Measurements from ENCODE around the gene PACS2.

Gene PACS2

DNA sequence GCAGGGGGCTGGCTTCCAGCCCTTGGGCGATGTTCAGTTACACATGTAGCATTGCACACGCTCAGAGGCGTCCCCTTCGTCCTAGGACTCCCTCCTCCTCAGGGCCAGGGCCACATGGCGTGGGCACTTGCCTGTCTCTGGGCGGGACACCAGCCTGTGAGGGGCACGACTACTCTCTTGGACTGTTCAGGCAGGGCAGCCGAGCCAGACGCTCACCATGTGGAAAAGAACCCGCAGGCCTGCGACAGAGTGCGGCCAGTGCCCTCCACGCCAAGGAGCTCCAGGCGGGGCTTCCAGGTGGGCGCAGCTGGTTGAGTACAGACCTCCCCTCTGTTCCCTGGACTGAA is 126.0 kb downstream of the PACS2 start:
- Histone ChIP-seq H3K27me3 (ENCODE audit: insufficient read depth, low read length) (no peaks in the 10 kb centered on the region), H3K9ac (ENCODE audit: low read depth, low read length) (no peak overlapping the region), H3K36me3 (ENCODE audit: insufficient read depth, low read depth, low read length) (peaks cover 38% of the 10 kb centered on the region), H3K4me3 (ENCODE audit: low read length) (no peak overlapping the region), H3K4me1 (ENCODE audit: insufficient read depth, low read length) (no peaks in the 10 kb centered on the region), H3K9me3 (ENCODE audit: insufficient read depth, low read depth, low read length) (no peaks in the 10 kb centered on the region), H3K27ac (ENCODE audit: low read length) (no peak overlapping the region)

- H3K4me1 ChIP-seq (ENCODE audit: insufficient read depth, low read length) = no peaks in the 10 kb centered on the region
- no peak overlapping the region for H3K4me3 ChIP-seq (ENCODE audit: low read length)
- no peaks in the 10 kb centered on the region for H3K27me3 ChIP-seq (ENCODE audit: insufficient read depth, low read length)
- H3K36me3 ChIP-seq (ENCODE audit: insufficient read depth, low read depth, low read length) = peaks cover 38% of the 10 kb centered on the region
- no peak overlapping the region for H3K9ac ChIP-seq (ENCODE audit: low read depth, low read length)
- no peak overlapping the region for H3K27ac ChIP-seq (ENCODE audit: low read length)
- H3K9me3 ChIP-seq (ENCODE audit: insufficient read depth, low read depth, low read length) = no peaks in the 10 kb centered on the region
Measured at GRCh38 chr14:105440992-105441391, 126.4 kb downstream of the PACS2 start.

GRCh38 chr14:105442125-105442524 is 127.6 kb downstream of the PACS2 start:
- Histone ChIP-seq H3K27ac (ENCODE audit: low read length) (no peak overlapping the region), H3K27me3 (ENCODE audit: insufficient read depth, low read length) (no peaks in the 10 kb centered on the region), H3K36me3 (ENCODE audit: insufficient read depth, low read depth, low read length) (peaks cover 35% of the 10 kb centered on the region), H3K9me3 (ENCODE audit: insufficient read depth, low read depth, low read length) (no peaks in the 10 kb centered on the region), H3K9ac (ENCODE audit: low read depth, low read length) (no peak overlapping the region), H3K4me3 (ENCODE audit: low read length) (no peak overlapping the region), H3K4me1 (ENCODE audit: insufficient read depth, low read length) (no peaks in the 10 kb centered on the region)

DNA sequence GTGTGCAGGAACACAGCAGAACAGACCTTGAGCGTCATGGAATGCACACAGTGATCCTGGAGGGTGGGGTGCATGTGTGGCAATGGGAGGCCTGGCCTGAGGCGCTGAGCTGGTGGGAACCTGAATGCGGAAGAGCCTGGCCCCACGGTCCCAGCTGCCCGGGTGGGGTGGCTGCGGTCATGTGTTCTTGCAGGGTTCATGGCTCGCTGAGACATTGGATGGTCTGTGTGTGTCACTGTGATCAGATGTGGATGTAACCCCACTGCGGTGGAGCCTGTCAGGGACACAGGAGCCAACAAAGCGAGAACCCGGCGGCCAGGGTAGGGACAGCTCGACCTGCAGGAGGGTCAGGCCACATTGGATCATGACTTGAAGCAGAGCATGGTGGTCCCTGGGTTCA is 128.3 kb downstream of the PACS2 start:
- no peak overlapping the region for H3K9ac ChIP-seq (ENCODE audit: low read depth, low read length)
- H3K27ac ChIP-seq (ENCODE audit: low read length) = no peak overlapping the region
- H3K4me3 ChIP-seq (ENCODE audit: low read length) = no peak overlapping the region
- H3K9me3 ChIP-seq (ENCODE audit: insufficient read depth, low read depth, low read length) = no peaks in the 10 kb centered on the region
- no peaks in the 10 kb centered on the region for H3K4me1 ChIP-seq (ENCODE audit: insufficient read depth, low read length)
- H3K36me3 ChIP-seq (ENCODE audit: insufficient read depth, low read depth, low read length) = peaks cover 35% of the 10 kb centered on the region
- no peaks in the 10 kb centered on the region for H3K27me3 ChIP-seq (ENCODE audit: insufficient read depth, low read length)

DNA sequence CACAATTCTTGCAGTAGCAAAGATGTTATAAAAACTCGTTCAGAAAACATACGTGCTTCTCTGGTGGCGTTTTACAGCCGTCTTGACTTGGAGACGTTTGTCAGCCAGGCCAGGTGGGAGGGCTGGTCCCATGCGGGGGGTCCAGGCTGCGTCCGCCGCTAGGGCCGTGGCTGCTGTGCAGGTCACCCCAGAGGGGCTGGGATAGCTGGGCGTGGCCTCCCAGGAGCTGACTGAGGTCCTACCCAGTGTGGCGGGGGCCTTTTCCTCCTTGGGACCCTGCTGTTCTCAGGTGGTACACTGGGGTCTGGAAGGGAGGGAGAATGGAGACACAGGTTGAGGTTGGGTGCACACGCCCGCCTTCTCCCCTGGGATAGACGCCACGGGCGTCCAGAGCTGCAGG is 130.3 kb downstream of the PACS2 start:
- Histone ChIP-seq H3K9me3 (ENCODE audit: insufficient read depth, low read depth, low read length) (no peaks in the 10 kb centered on the region), H3K27me3 (ENCODE audit: insufficient read depth, low read length) (no peaks in the 10 kb centered on the region), H3K27ac (ENCODE audit: low read length) (no peak overlapping the region), H3K9ac (ENCODE audit: low read depth, low read length) (no peak overlapping the region), H3K4me3 (ENCODE audit: low read length) (no peak overlapping the region), H3K4me1 (ENCODE audit: insufficient read depth, low read length) (no peaks in the 10 kb centered on the region), H3K36me3 (ENCODE audit: insufficient read depth, low read depth, low read length) (peaks cover 33% of the 10 kb centered on the region)

- H3K27me3 ChIP-seq (ENCODE audit: insufficient read depth, low read length) = no peaks in the 10 kb centered on the region
- no peak overlapping the region for H3K9ac ChIP-seq (ENCODE audit: low read depth, low read length)
- peaks cover 33% of the 10 kb centered on the region for H3K36me3 ChIP-seq (ENCODE audit: insufficient read depth, low read depth, low read length)
- no peaks in the 10 kb centered on the region for H3K9me3 ChIP-seq (ENCODE audit: insufficient read depth, low read depth, low read length)
- H3K4me1 ChIP-seq (ENCODE audit: insufficient read depth, low read length) = no peaks in the 10 kb centered on the region
- no peak overlapping the region for H3K27ac ChIP-seq (ENCODE audit: low read length)
- no peak overlapping the region for H3K4me3 ChIP-seq (ENCODE audit: low read length)
Measured at GRCh38 chr14:105445290-105445689, 130.7 kb downstream of the PACS2 start.

- H3K4me3 ChIP-seq (ENCODE audit: low read length) = no peak overlapping the region
- no peak overlapping the region for H3K27ac ChIP-seq (ENCODE audit: low read length)
- H3K9me3 ChIP-seq (ENCODE audit: insufficient read depth, low read depth, low read length) = no peaks in the 10 kb centered on the region
- H3K36me3 ChIP-seq (ENCODE audit: insufficient read depth, low read depth, low read length) = peaks cover 36% of the 10 kb centered on the region
- no peaks in the 10 kb centered on the region for H3K4me1 ChIP-seq (ENCODE audit: insufficient read depth, low read length)
- no peaks in the 10 kb centered on the region for H3K27me3 ChIP-seq (ENCODE audit: insufficient read depth, low read length)
- no peak overlapping the region for H3K9ac ChIP-seq (ENCODE audit: low read depth, low read length)
Measured at GRCh38 chr14:105445901-105446845, 131.6 kb downstream of the PACS2 start.

- peaks cover 39% of the 10 kb centered on the region for H3K36me3 ChIP-seq (ENCODE audit: insufficient read depth, low read depth, low read length)
- H3K9me3 ChIP-seq (ENCODE audit: insufficient read depth, low read depth, low read length) = no peaks in the 10 kb centered on the region
- no peaks in the 10 kb centered on the region for H3K4me1 ChIP-seq (ENCODE audit: insufficient read depth, low read length)
- no peak overlapping the region for H3K4me3 ChIP-seq (ENCODE audit: low read length)
- no peaks in the 10 kb centered on the region for H3K27me3 ChIP-seq (ENCODE audit: insufficient read depth, low read length)
- H3K9ac ChIP-seq (ENCODE audit: low read depth, low read length) = no peak overlapping the region
- no peak overlapping the region for H3K27ac ChIP-seq (ENCODE audit: low read length)
Measured at GRCh38 chr14:105446971-105447370, 132.4 kb downstream of the PACS2 start.

All from iPS-20b (cell line).